NB4 (cell line): ENCODE results near the gene DUSP7.

Experiments
- MYC ChIP-seq: IDR thresholded peaks from 2 replicates; pipeline ENCODE4 v1.6.1; 2011; ENCODE audit warnings: low read depth, low read length
- POLR2A ChIP-seq: IDR thresholded peaks from 2 replicates; pipeline ENCODE4 v1.6.1; 2011; ENCODE audit warnings: mild to moderate bottlenecking; ENCODE audit not compliant: insufficient read length; ENCODE audit errors: extremely low read depth
- TF ChIP-seq, protein P1 (sequence below): IDR thresholded peaks from one replicate; pipeline ENCODE4 v1.5.1; 2012; ENCODE audit warnings: low read depth, low read length
- TF ChIP-seq, protein P2 (sequence below): IDR thresholded peaks from 2 replicates; pipeline ENCODE4 v1.6.1; 2011; ENCODE audit warnings: low read depth, low read length

DNA sequence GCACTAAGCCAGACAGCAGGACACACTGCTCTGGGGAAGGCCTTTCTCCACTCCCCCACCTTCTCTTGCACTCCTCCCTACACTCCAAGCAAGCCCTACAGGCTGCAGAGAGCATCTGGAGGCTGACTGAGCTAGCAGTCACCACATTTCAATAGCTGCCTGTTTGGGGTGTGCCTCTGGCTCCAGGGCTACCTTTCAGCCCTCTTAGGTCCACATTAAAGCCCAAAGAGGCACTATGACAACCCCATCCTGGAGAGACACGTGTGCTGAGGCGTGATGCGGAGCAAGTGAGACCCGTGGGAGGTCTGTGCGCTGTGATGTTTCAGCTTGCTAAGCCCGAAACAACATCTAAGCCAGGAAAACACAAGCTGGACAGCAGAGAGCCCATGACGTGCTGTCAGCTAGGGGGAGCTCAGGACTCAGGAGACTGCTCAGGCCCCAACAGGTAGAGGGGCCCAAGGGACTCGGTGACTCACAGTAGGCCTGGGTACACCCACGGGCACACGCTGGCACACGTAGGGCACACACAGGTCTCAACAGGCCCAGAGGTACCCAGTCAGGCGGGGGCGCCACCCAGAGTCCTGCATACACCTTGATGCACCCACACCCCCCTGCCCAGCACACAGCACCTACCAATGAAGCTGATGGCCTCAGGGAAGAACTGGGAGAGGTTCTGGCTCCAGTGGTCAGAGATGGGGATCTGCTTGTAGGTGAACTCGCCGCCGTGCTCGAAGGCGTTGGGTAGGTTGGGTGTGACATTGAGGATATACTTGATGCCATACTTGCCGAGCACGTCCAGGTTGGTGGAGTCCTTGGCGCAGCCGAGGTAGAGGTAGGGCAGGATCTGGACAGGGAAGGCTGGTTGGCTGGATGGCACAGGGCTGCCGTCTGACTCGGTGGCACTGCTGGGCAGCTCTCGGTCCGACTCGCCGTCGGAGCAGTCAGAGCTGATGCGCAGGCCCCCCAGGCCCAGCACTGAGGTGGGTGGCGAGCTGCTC is 2.8 kb downstream of the DUSP7 start:
- TF ChIP-seq, protein P1, sequence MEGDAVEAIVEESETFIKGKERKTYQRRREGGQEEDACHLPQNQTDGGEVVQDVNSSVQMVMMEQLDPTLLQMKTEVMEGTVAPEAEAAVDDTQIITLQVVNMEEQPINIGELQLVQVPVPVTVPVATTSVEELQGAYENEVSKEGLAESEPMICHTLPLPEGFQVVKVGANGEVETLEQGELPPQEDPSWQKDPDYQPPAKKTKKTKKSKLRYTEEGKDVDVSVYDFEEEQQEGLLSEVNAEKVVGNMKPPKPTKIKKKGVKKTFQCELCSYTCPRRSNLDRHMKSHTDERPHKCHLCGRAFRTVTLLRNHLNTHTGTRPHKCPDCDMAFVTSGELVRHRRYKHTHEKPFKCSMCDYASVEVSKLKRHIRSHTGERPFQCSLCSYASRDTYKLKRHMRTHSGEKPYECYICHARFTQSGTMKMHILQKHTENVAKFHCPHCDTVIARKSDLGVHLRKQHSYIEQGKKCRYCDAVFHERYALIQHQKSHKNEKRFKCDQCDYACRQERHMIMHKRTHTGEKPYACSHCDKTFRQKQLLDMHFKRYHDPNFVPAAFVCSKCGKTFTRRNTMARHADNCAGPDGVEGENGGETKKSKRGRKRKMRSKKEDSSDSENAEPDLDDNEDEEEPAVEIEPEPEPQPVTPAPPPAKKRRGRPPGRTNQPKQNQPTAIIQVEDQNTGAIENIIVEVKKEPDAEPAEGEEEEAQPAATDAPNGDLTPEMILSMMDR: peak; percentile 29
- TF ChIP-seq POLR2A (no peak), MYC (no peak)
- TF ChIP-seq, protein P2, sequence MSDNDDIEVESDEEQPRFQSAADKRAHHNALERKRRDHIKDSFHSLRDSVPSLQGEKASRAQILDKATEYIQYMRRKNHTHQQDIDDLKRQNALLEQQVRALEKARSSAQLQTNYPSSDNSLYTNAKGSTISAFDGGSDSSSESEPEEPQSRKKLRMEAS: peak; percentile 19; the same call in 1 of the 2 replicates
